Heart left ventricle (tissue), 13 donors: ENCODE results near the gene ERFE.

Source experiments
- POLR2A ChIP-seq, 2 donors: fragments of 450-650 bp; IDR thresholded peaks; one replicate each; pipeline ENCODE4 v1.6.1; 2017; ENCODE audit warnings: antibody characterized with exemption in 2 of 2, mild to moderate bottlenecking in 2 of 2, moderate library complexity in 2 of 2
- TF ChIP-seq, protein P1 (sequence below), 12 donors: fragments of 200-600 bp; sonication (generic) in 4 of 12; IDR thresholded peaks; one replicate each; pipeline versions ENCODE4 v1.5.0 to v1.8.0; 2018 to 2022; ENCODE audit warnings: antibody characterized with exemption in 12 of 12, mild to moderate bottlenecking in 5 of 12
- donor health status: ischemic (EF 13 %, LVEDD 7.1; RV severe dilation, severe dysfunction).
- donor health status: DM: no; HTN: yes; CAD: no.
- donor health status: DM: no; HTN: no; CAD: no.
- donor health status: ischemic (EF 25% LVEDD 6.9; RV normal size, moderate dysfunction).
- donor health status: ischemic (EF 25% LVEDD 5.7; RV mildly dilated, moderate dysfunction).
- donor health status: ischemic (EF 35%, LVEDD 5.7; RV mildly dilated, moderate dysfunction).
- donor health status: nonischemic (EF 11% LVEDD 7.7; RV severe dilation, severe dysfunction).
- donor health status: DM: yes; HTN: yes; CAD: no.
- donor health status: PGD.
- donor health status: ischemic (EF 29% LVEDD 5.4; RV normal size, mild dysfunction).
- donor health status: nonischemic (EF 23%, LVEDD 6.1; RV moderate dilation, normal function).

DNA sequence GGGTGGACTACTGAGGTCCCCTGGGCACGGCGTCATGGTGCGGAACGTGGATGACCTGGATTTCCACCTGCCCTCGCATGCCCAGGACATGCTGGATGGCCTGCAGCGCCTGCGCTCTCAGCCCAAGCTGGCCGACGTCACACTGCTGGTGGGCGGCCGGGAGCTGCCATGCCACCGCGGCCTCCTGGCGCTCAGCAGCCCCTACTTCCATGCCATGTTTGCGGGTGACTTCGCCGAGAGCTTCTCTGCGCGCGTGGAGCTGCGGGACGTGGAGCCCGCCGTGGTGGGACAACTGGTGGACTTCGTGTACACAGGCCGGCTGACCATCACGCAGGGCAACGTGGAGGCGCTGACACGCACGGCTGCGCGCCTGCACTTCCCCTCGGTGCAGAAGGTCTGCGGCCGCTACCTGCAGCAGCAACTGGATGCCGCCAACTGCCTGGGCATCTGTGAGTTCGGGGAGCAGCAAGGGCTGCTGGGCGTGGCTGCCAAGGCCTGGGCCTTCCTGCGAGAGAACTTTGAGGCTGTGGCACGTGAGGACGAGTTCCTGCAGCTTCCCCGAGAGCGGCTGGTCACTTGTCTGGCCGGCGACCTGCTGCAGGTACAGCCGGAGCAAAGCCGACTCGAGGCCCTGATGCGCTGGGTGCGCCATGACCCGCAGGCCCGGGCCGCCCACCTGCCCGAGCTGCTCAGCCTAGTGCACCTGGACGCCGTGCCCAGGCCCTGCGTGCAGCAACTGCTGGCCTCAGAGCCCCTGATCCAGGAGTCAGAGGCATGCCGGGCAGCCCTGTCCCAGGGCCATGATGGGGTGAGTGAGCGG lies 17.8 kb upstream of the ERFE start:
- TF ChIP-seq, protein P1, sequence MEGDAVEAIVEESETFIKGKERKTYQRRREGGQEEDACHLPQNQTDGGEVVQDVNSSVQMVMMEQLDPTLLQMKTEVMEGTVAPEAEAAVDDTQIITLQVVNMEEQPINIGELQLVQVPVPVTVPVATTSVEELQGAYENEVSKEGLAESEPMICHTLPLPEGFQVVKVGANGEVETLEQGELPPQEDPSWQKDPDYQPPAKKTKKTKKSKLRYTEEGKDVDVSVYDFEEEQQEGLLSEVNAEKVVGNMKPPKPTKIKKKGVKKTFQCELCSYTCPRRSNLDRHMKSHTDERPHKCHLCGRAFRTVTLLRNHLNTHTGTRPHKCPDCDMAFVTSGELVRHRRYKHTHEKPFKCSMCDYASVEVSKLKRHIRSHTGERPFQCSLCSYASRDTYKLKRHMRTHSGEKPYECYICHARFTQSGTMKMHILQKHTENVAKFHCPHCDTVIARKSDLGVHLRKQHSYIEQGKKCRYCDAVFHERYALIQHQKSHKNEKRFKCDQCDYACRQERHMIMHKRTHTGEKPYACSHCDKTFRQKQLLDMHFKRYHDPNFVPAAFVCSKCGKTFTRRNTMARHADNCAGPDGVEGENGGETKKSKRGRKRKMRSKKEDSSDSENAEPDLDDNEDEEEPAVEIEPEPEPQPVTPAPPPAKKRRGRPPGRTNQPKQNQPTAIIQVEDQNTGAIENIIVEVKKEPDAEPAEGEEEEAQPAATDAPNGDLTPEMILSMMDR (IDR thresholded peaks at IDR 0.05) = no peak
- no peak for TF ChIP-seq POLR2A (IDR thresholded peaks at IDR 0.05)
